ENCODE measurements around the gene ZGLP1. TPM values are rescaled to one million over a fixed set of nuclear protein-coding genes. Genes with fewer than 3 reads are reported as not detected.

Gene ZGLP1
- total and polyA plus RNA-seq, 2 of the 13 experiments (the other 11 are each of a cell fraction or from before 2014, with no cell fraction given) = 2.4 to 3.0 TPM

DNA sequence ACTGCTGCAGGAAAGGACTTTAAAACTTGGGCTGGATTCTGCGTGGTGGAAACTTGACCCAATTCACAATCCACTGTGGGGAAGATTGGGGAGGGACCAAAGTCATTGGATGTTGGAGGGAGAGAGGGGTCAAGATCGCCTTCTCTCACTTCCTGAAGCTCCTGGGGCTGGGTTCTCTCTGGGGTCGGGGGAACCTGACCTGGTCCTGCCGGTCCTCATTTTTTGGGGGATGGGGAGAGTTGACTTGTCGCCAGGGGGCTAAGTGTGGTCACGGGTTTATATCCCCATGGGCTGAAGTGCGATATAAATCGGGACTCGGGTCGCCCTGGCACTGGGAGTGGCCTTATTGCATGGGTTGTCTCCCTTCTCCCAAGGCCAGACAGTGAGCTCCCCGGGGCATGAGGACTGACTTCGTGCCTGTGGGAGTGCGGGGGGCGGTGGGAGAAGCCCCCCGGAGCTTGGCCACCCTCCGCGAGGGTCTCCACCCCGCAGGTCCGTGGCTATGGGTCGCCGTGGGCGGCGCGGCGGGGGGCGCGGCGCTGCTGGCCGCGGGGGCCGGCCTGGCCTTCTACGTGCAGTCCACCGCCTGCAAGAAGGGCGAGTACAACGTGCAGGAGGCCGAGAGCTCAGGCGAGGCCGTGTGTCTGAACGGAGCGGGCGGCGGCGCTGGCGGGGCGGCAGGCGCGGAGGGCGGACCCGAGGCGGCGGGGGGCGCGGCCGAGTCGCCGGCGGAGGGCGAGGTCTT is 13.6 kb downstream of the ZGLP1 start:
- Histone ChIP-seq H4K20me1 (ENCODE audit: insufficient read depth, low read length) (no peaks in the 10 kb centered on the region), H3K9me3 (ENCODE audit: low read length) (no peaks in the 10 kb centered on the region), H3K79me2 (ENCODE audit: insufficient read depth, low read length) (no peaks in the 10 kb centered on the region), H3K4me1 (ENCODE audit: insufficient read depth, low read length) (peaks cover 45% of the 10 kb centered on the region), H3K27me3 (ENCODE audit: control insufficient read depth in 1 of 2, insufficient read depth in 2 of 2, low read length in 2 of 2) (peaks cover 0 to 11% of the 10 kb centered on the region in 2 experiments; a peak in 2 of 5 replicates), H3K36me3 (replicated peaks in 1 of 2; ENCODE audit: control insufficient read depth in 1 of 2, insufficient read depth in 2 of 2, low read length in 2 of 2) (no peaks in the 10 kb centered on the region), H3K9ac (ENCODE audit: insufficient read depth, low read depth, low read length) (no peak overlapping the region), H2AFZ (ENCODE audit: low read length) (no peak overlapping the region), H3K4me3 (replicated peaks in 1 of 3; ENCODE audit: insufficient read depth in 1 of 3, low read depth in 2 of 3, low read length in 3 of 3) (peak overlapping the region in 2 of 3 experiments; percentile 49 to 61; a peak in 4 of 6 replicates), H3K4me2 (ENCODE audit: low read depth, low read length) (peak overlapping the region; percentile 74), H3K27ac (ENCODE audit: extremely low read length, insufficient read depth, low read length) (no peak overlapping the region)
- intact Hi-C loops (cut with micrococcal nuclease; ENCODE audit: unreplicated experiment) = no loop called here
- FAIRE-seq (no peak), ATAC-seq (peak; percentile 11; the same call in 1 of the 3 replicates), DNase-seq (ENCODE audit: low spot score) (no peak)
- in situ Hi-C loops (cut with HindIII; ENCODE audit: extremely low pct_ligation_motif_present, low pct_unique_long_range_greater_than_20kb) = no loop called here
- POLR2A ChIA-PET = no interaction called here
- BruUV-seq (replicated peaks) = no TSS peak
- WGBS (ENCODE audit: low lambda C conversion rate) = 27% methylated on average over 31 of the region's 58 CpGs
- CTCF ChIA-PET (ENCODE audit: low intra/inter-chr PET ratio, low total read pairs) = no interaction called here
- TF ChIP-seq, protein P1, sequence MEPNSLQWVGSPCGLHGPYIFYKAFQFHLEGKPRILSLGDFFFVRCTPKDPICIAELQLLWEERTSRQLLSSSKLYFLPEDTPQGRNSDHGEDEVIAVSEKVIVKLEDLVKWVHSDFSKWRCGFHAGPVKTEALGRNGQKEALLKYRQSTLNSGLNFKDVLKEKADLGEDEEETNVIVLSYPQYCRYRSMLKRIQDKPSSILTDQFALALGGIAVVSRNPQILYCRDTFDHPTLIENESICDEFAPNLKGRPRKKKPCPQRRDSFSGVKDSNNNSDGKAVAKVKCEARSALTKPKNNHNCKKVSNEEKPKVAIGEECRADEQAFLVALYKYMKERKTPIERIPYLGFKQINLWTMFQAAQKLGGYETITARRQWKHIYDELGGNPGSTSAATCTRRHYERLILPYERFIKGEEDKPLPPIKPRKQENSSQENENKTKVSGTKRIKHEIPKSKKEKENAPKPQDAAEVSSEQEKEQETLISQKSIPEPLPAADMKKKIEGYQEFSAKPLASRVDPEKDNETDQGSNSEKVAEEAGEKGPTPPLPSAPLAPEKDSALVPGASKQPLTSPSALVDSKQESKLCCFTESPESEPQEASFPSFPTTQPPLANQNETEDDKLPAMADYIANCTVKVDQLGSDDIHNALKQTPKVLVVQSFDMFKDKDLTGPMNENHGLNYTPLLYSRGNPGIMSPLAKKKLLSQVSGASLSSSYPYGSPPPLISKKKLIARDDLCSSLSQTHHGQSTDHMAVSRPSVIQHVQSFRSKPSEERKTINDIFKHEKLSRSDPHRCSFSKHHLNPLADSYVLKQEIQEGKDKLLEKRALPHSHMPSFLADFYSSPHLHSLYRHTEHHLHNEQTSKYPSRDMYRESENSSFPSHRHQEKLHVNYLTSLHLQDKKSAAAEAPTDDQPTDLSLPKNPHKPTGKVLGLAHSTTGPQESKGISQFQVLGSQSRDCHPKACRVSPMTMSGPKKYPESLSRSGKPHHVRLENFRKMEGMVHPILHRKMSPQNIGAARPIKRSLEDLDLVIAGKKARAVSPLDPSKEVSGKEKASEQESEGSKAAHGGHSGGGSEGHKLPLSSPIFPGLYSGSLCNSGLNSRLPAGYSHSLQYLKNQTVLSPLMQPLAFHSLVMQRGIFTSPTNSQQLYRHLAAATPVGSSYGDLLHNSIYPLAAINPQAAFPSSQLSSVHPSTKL (CRISPR knock-in tag; IDR thresholded peaks at IDR 0.05) = no peak; the same call in 1 of the 2 replicates
- no peak for TF ChIP-seq ZNF644 (CRISPR knock-in tag; IDR thresholded peaks at IDR 0.05; ENCODE audit: low read depth)
- TF ChIP-seq, protein P2, sequence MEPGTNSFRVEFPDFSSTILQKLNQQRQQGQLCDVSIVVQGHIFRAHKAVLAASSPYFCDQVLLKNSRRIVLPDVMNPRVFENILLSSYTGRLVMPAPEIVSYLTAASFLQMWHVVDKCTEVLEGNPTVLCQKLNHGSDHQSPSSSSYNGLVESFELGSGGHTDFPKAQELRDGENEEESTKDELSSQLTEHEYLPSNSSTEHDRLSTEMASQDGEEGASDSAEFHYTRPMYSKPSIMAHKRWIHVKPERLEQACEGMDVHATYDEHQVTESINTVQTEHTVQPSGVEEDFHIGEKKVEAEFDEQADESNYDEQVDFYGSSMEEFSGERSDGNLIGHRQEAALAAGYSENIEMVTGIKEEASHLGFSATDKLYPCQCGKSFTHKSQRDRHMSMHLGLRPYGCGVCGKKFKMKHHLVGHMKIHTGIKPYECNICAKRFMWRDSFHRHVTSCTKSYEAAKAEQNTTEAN (CRISPR knock-in tag; conservative IDR thresholded peaks at IDR 0.05) = 0 out of 2 replicates have a peak, but pooled peaks have one; percentile 72
- peak; percentile 68; the same call in 1 of the 2 replicates for TF ChIP-seq ZNF446 (CRISPR knock-in tag; IDR thresholded peaks at IDR 0.05)
- TF ChIP-seq, protein P3, sequence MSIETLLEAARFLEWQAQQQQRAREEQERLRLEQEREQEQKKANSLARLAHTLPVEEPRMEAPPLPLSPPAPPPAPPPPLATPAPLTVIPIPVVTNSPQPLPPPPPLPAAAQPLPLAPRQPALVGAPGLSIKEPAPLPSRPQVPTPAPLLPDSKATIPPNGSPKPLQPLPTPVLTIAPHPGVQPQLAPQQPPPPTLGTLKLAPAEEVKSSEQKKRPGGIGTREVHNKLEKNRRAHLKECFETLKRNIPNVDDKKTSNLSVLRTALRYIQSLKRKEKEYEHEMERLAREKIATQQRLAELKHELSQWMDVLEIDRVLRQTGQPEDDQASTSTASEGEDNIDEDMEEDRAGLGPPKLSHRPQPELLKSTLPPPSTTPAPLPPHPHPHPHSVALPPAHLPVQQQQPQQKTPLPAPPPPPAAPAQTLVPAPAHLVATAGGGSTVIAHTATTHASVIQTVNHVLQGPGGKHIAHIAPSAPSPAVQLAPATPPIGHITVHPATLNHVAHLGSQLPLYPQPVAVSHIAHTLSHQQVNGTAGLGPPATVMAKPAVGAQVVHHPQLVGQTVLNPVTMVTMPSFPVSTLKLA (IDR thresholded peaks at IDR 0.05) = no peak
- TF ChIP-seq ZNF589 (CRISPR knock-in tag; conservative IDR thresholded peaks at IDR 0.05) = no peak
- TF ChIP-seq, protein P4, sequence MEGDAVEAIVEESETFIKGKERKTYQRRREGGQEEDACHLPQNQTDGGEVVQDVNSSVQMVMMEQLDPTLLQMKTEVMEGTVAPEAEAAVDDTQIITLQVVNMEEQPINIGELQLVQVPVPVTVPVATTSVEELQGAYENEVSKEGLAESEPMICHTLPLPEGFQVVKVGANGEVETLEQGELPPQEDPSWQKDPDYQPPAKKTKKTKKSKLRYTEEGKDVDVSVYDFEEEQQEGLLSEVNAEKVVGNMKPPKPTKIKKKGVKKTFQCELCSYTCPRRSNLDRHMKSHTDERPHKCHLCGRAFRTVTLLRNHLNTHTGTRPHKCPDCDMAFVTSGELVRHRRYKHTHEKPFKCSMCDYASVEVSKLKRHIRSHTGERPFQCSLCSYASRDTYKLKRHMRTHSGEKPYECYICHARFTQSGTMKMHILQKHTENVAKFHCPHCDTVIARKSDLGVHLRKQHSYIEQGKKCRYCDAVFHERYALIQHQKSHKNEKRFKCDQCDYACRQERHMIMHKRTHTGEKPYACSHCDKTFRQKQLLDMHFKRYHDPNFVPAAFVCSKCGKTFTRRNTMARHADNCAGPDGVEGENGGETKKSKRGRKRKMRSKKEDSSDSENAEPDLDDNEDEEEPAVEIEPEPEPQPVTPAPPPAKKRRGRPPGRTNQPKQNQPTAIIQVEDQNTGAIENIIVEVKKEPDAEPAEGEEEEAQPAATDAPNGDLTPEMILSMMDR (CRISPR knock-in tag; IDR thresholded peaks at IDR 0.05) = no peak
- no peak for TF ChIP-seq ZNF256 (CRISPR knock-in tag; conservative IDR thresholded peaks at IDR 0.05)
- TF ChIP-seq SALL1 (CRISPR knock-in tag; IDR thresholded peaks at IDR 0.05) = peak; percentile 67; the same call in 1 of the 2 replicates
- TF ChIP-seq, protein P5, sequence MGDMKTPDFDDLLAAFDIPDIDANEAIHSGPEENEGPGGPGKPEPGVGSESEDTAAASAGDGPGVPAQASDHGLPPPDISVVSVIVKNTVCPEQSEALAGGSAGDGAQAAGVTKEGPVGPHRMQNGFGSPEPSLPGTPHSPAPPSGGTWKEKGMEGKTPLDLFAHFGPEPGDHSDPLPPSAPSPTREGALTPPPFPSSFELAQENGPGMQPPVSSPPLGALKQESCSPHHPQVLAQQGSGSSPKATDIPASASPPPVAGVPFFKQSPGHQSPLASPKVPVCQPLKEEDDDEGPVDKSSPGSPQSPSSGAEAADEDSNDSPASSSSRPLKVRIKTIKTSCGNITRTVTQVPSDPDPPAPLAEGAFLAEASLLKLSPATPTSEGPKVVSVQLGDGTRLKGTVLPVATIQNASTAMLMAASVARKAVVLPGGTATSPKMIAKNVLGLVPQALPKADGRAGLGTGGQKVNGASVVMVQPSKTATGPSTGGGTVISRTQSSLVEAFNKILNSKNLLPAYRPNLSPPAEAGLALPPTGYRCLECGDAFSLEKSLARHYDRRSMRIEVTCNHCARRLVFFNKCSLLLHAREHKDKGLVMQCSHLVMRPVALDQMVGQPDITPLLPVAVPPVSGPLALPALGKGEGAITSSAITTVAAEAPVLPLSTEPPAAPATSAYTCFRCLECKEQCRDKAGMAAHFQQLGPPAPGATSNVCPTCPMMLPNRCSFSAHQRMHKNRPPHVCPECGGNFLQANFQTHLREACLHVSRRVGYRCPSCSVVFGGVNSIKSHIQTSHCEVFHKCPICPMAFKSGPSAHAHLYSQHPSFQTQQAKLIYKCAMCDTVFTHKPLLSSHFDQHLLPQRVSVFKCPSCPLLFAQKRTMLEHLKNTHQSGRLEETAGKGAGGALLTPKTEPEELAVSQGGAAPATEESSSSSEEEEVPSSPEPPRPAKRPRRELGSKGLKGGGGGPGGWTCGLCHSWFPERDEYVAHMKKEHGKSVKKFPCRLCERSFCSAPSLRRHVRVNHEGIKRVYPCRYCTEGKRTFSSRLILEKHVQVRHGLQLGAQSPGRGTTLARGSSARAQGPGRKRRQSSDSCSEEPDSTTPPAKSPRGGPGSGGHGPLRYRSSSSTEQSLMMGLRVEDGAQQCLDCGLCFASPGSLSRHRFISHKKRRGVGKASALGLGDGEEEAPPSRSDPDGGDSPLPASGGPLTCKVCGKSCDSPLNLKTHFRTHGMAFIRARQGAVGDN (CRISPR knock-in tag; IDR thresholded peaks at IDR 0.05) = peak; percentile 84

All from HepG2 (cell line).